NT2/D1 (cell line): ENCODE measurements around the gene EXOC3L4.
"Not testable (repeated sequence)": the region's sequence is repeated elsewhere in the genome, so short reads cannot be mapped to it uniquely, and the experiment has no call there.

Experiments used
- DNase-seq: peaks from one replicate; pipeline ENCODE4 v3.0.0-alpha.2; 2011; ENCODE audit warnings: low read depth, low spot score
- H3K27me3 ChIP-seq: 2 replicates; pipeline ENCODE4 v1.6.0; 2011; ENCODE audit warnings: mild to moderate bottlenecking; ENCODE audit not compliant: insufficient read length, insufficient read depth
- H3K36me3 ChIP-seq: 2 replicates; pipeline ENCODE4 v1.6.1; 2011; ENCODE audit warnings: mild to moderate bottlenecking, low read length, mixed read lengths; ENCODE audit not compliant: insufficient read depth, insufficient read length
- H3K4me1 ChIP-seq: 2 replicates; pipeline ENCODE4 v1.5.1; 2011; ENCODE audit not compliant: insufficient read depth, insufficient read length
- H3K4me3 ChIP-seq: 2 replicates; pipeline ENCODE4 v1.5.1; 2011; ENCODE audit warnings: low read depth; ENCODE audit not compliant: insufficient read length
- H3K9ac ChIP-seq: 2 replicates; pipeline ENCODE4 v1.6.0; 2011; ENCODE audit warnings: low read depth; ENCODE audit not compliant: insufficient read length
- H3K9me3 ChIP-seq: 2 replicates; pipeline ENCODE4 v1.5.1; 2011; ENCODE audit warnings: mild to moderate bottlenecking, low read length; ENCODE audit not compliant: insufficient read depth
- SUZ12 ChIP-seq: IDR thresholded peaks from 2 replicates; pipeline ENCODE4 v1.6.1; 2011; ENCODE audit not compliant: insufficient read length, insufficient read depth; ENCODE audit errors: extremely low read depth
- YY1 ChIP-seq: IDR thresholded peaks from 2 replicates; pipeline ENCODE4 v1.6.1; 2011; ENCODE audit not compliant: insufficient read length, insufficient read depth
- ZNF274 ChIP-seq: IDR thresholded peaks from 2 replicates; pipeline ENCODE4 v1.6.1; 2011; ENCODE audit warnings: mild to moderate bottlenecking, low read depth, low read length

The EXOC3L4 gene

GRCh38 chr14:103113303-103113702, 18.8 kb downstream of the EXOC3L4 start:
- TF ChIP-seq YY1 (no peak), SUZ12 (no peak), ZNF274 (no peak)
- Histone ChIP-seq H3K9me3 (no peaks in the 10 kb centered on the region), H3K36me3 (no peaks in the 10 kb centered on the region), H3K27me3 (no peaks in the 10 kb centered on the region), H3K4me1 (peaks cover 25% of the 10 kb centered on the region), H3K4me3 (no peak overlapping the region), H3K9ac (no peak overlapping the region)
- no peak for DNase-seq

DNA sequence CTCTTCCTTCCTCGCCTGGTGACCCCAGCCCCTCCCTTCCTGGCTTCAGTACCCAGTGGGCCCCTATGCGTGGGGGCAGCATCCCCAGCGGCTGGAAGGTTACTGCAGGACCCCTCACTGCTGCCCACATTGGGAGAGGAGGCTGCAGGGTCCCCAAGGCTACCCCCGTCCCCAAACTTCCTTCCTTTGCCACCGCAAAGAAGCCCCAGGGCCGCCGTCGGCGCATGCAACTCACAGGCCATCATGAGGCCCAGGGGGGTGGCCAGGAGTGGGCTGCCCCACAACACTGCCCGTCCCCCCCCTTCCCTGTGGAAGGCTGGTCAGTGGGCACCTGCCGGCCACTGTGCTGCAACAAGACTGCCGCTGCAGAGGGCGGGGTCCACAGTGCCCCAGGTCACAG, 19.2 kb downstream of the EXOC3L4 start:
- no peaks in the 10 kb centered on the region for H3K27me3 ChIP-seq
- no peaks in the 10 kb centered on the region for H3K9me3 ChIP-seq
- H3K36me3 ChIP-seq: no peaks in the 10 kb centered on the region
- no peak for DNase-seq
- no peak overlapping the region for H3K9ac ChIP-seq
- H3K4me3 ChIP-seq: no peak overlapping the region
- TF ChIP-seq ZNF274 (no peak), SUZ12 (no peak), YY1 (no peak)
- H3K4me1 ChIP-seq: peaks cover 25% of the 10 kb centered on the region

DNA sequence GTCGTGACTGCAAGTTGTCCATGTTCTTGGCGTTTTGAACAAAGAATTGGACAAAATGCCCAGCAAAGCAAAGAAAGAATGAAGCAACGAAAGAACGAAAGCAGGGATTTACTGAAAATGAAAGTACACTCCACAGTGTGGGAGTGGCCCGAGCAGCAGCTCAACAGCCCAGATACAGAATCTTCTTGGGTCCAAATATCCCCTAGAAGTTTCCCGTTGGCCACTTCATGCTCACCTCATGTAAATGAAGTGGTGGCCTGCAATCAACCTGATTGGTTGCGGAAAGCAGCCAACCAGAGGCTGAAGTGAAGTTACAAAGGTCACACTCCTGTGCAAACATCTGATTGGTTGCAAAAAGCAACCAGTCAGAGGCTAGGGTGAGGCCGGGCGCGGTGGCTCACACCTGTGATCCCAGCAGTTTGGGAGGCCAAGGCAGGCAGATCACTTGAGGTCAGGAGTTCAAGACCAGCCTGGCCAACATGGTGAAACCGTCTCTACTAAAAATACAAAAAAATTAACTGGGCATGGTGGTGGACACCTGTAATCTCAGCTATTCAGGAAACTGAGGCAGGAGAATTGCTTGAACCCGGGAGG, 20.7 kb downstream of the EXOC3L4 start:
- H3K27me3 ChIP-seq, H3K4me3 ChIP-seq, H3K9me3 ChIP-seq, H3K36me3 ChIP-seq, H3K9ac ChIP-seq, DNase-seq: not testable (repeated sequence)
- H3K4me1 ChIP-seq: peaks cover 25% of the 10 kb centered on the region

- no peak for DNase-seq
- Histone ChIP-seq H3K27me3 (no peaks in the 10 kb centered on the region), H3K4me3 (no peak overlapping the region), H3K9me3 (no peaks in the 10 kb centered on the region), H3K36me3 (no peaks in the 10 kb centered on the region), H3K9ac (no peak overlapping the region), H3K4me1 (peaks cover 21% of the 10 kb centered on the region)
- TF ChIP-seq YY1 (no peak), SUZ12 (no peak), ZNF274 (no peak)
Observed at GRCh38 chr14:103115845-103116572, 21.5 kb downstream of the EXOC3L4 start.

- no peaks in the 10 kb centered on the region for H3K36me3 ChIP-seq
- no peaks in the 10 kb centered on the region for H3K27me3 ChIP-seq
- TF ChIP-seq ZNF274: no peak
- TF ChIP-seq SUZ12: no peak
- no peak overlapping the region for H3K9ac ChIP-seq
- H3K4me3 ChIP-seq: no peak overlapping the region
- DNase-seq: no peak
- peaks cover 21% of the 10 kb centered on the region for H3K4me1 ChIP-seq
- no peaks in the 10 kb centered on the region for H3K9me3 ChIP-seq
Observed at GRCh38 chr14:103116636-103117035, 22.1 kb downstream of the EXOC3L4 start.

GRCh38 chr14:103117499-103117898, 23.0 kb downstream of the EXOC3L4 start:
- not testable (repeated sequence) for H3K9me3 ChIP-seq, H3K4me3 ChIP-seq, DNase-seq, H3K27me3 ChIP-seq, H3K9ac ChIP-seq, H3K36me3 ChIP-seq
- peaks cover 16% of the 10 kb centered on the region for H3K4me1 ChIP-seq

DNA sequence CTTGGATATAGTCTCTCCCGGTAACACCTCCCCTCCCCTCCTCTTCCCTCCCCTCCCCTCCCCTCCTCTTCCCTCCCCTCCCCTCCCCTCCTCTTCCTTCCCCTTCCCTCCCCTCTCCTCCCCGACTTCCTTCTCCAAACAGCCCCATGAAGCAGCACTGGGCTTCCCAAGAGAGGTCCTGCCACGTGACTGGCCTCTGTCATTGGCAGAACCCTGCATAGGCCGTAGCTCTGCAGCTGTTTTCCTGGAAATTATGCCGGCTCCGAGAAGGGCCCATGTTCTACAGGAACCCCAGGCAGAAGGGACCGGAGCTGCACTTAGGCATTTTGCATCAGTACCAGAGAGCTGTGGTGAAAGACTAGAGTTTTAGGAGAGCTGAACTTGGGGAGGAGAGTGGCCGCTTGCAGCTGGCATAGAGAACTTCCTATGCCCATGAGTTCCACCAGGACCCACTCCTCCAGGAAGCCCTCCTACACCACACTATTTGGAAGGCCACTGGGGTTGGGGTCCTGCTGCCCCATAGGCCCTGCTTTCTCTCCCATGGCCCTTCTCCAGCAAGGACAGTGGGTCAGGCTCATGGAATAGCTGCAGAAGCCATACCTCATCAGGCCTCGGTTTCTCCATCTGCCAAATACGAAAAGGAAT, 23.6 kb downstream of the EXOC3L4 start:
- peaks cover 9% of the 10 kb centered on the region for H3K4me1 ChIP-seq

More for the DNA sequence above, 23.6 kb downstream of the EXOC3L4 start:
- no peak overlapping the region for H3K4me3 ChIP-seq
- no peak overlapping the region for H3K9ac ChIP-seq
- H3K27me3 ChIP-seq: no peaks in the 10 kb centered on the region
- no peaks in the 10 kb centered on the region for H3K36me3 ChIP-seq
- DNase-seq: no peak
- TF ChIP-seq YY1: no peak
- no peak for TF ChIP-seq SUZ12
- no peak for TF ChIP-seq ZNF274
- no peaks in the 10 kb centered on the region for H3K9me3 ChIP-seq
